Effector memory CD8-positive, alpha-beta T cell (primary cell): ENCODE data around the gene TMEM272.

Experiments
- ATAC-seq: fragments of 150-1000 bp; cut with Tn5 transposase; replicated peaks from 2 replicates; pipeline ENCODE4 v1.10.0; 2021; ENCODE audit warnings: mild to moderate bottlenecking, moderate library complexity
- DNase-seq, 3 experiments: peaks; one replicate each; pipeline ENCODE4 v3.0.0; 2021
- H3K27ac Mint-ChIP-seq, 2 donors: one replicate each; pipeline ENCODE4 v1.8.0; 2022; ENCODE audit warnings: mild to moderate bottlenecking in 2 of 2, mixed read lengths in 2 of 2, moderate library complexity in 2 of 2
- H3K27me3 Mint-ChIP-seq, 2 donors: one replicate each; pipeline ENCODE4 v1.8.0; 2022; ENCODE audit warnings: mixed read lengths in 2 of 2
- H3K36me3 Mint-ChIP-seq: one replicate; pipeline ENCODE4 v1.8.0; 2022; ENCODE audit warnings: mild to moderate bottlenecking, moderate library complexity, mixed read lengths; ENCODE audit not compliant: insufficient read depth
- H3K4me1 Mint-ChIP-seq, 2 donors: one replicate each; pipeline ENCODE4 v1.8.0; 2022; ENCODE audit warnings: low read depth in 2 of 2, mixed read lengths in 2 of 2
- H3K4me3 Mint-ChIP-seq, 2 donors: one replicate each; pipeline ENCODE4 v1.8.0; 2022; ENCODE audit warnings: mild to moderate bottlenecking in 2 of 2, mixed read lengths in 2 of 2, moderate library complexity in 2 of 2
- H3K9me3 Mint-ChIP-seq, 2 donors: one replicate each; pipeline ENCODE4 v1.8.0; 2022; ENCODE audit warnings: mixed read lengths in 2 of 2

TMEM272 gene

DNA sequence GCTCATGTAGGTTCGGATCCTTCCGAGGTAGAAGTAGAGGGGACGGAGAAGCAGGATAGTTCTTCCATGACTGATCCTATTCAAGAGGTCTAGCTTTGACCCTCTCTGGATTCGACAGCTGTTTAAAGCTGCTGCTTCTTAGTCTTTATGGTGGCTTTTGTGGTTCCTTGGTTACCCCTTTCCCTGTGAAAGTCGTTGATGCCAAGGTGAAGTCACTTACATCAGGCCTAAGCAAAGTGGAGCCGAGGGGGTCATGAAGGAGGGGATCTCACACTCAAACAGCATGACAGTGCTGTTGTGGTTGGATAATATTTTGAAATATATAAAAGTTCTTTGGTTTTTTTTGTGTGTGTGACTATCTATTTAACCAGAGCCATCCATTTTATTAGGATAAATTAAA, 24.9 kb upstream of the TMEM272 start:
- H3K4me1 Mint-ChIP-seq: no peaks in the 10 kb centered on the region
- ATAC-seq (no peak), DNase-seq (no peak)
- no peaks in the 10 kb centered on the region for H3K9me3 Mint-ChIP-seq
- H3K27ac Mint-ChIP-seq: no peak overlapping the region
- H3K27me3 Mint-ChIP-seq: peaks cover 6 to 28% of the 10 kb centered on the region in 2 donors
- no peaks in the 10 kb centered on the region for H3K36me3 Mint-ChIP-seq
- no peak overlapping the region for H3K4me3 Mint-ChIP-seq

DNA sequence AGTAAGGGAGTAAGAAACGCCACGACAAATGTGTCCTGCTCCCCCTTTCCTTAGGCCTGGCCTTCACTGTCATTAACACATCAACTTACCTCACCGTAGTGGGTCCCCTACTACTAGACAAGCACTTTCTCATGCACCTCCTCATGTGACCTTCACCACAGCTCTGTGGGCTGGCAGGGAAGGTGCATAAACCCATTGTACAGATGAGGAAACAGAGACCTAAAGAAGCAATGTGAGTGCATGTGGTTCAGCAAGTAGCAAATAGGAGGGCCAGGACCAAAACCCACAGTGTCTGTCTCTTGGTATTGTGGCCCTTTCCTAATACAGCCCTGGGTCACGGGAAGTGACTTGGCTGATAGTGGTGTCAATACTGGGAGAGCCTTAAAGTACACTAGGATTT, 22.1 kb upstream of the TMEM272 start:
- no peak overlapping the region for H3K4me3 Mint-ChIP-seq
- no peak for ATAC-seq

DNA sequence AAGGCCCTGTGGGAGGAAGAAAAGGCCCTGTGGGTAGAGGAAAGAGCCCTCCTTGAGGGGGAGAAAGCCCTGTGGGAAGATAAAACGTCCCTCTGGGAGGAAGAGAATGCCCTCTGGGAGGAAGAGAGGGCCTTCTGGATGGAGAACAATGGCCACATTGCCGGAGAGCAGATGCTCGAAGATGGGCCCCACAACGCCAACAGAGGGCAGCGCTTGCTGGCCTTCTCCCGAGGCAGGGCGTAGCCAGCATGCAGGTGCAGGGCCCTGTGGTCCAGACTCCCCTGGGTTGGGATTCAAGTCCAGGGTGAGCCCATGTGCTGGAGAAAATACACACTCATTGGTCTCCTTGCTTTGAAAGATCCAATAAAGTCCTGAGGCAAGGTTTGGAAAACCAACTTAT, 20.9 kb upstream of the TMEM272 start:
- Mint-ChIP-seq H3K27ac (no peak overlapping the region), H3K4me3 (no peak overlapping the region), H3K27me3 (peaks cover 6 to 31% of the 10 kb centered on the region in 2 donors), H3K36me3 (no peaks in the 10 kb centered on the region), H3K9me3 (no peaks in the 10 kb centered on the region), H3K4me1 (no peaks in the 10 kb centered on the region)
- ATAC-seq (no peak), DNase-seq (no peak)

More for the DNA sequence above, 22.1 kb upstream of the TMEM272 start:
- Mint-ChIP-seq H3K9me3 (no peaks in the 10 kb centered on the region), H3K4me1 (no peaks in the 10 kb centered on the region), H3K27ac (no peak overlapping the region), H3K27me3 (peaks cover 6 to 31% of the 10 kb centered on the region in 2 donors), H3K36me3 (no peaks in the 10 kb centered on the region)
- DNase-seq: no peak

DNA sequence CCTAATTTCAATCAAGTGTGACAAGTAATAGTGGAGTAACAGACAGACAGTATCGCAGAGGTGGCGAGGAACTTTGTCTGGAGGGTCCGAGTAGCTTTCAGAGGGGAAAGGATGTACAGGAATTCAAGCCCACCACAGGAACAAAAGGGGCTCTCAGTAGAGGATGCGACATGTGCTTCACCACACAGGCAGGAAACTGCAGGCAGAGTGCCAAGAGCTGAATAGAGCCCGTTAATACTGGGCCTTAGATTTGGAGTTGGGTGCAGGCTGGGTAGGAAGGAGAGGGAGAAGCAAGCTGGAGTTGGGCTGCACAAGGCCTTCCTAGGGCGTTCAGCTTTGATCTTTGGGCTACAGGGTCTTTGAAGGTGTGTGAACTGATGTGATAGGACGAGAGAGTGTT, 18.0 kb upstream of the TMEM272 start:
- no peaks in the 10 kb centered on the region for H3K36me3 Mint-ChIP-seq
- no peak overlapping the region for H3K27ac Mint-ChIP-seq
- DNase-seq: no peak
- no peaks in the 10 kb centered on the region for H3K4me1 Mint-ChIP-seq
- no peak for ATAC-seq
- no peaks in the 10 kb centered on the region for H3K9me3 Mint-ChIP-seq
- peaks cover 0 to 20% of the 10 kb centered on the region in 2 donors for H3K27me3 Mint-ChIP-seq
- H3K4me3 Mint-ChIP-seq: no peak overlapping the region

DNA sequence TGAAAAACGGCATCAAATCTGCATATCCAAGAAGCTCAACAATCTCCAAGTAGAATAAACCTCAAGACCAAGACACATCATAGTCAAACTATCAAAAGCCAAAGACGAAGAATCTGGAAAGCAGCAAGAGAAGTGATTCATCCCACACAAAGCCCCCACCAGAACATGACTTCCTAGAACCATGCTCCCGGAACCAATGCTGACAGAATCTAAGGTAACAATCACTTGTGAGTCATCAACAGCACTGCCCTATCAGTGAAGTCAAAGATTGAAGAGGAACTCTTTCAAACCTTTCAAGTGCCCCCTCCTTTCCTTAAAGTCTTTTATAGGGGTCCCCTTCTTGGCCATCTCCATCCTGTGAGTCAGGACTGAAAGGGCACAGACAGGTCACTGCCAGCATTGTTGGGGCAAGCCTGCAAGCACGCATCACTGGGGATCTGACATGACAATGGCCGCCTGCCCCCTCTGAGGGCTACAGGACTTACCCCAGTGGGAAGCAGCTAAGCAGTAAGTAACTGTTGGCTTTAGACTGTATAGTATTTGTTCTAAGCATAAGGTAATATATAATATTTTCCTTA, 16.8 kb upstream of the TMEM272 start, which contains the start of gene CCDC70:
Gene CCDC70 (plus strand): TSS at position 247 of the 578 bp plus-strand sequence. CDS start 3,443 bp downstream, outside the sequence.
- Mint-ChIP-seq H3K27ac (no peak within 1 kb of the TSS), H3K4me1 (no peaks in the 10 kb centered on the region), H3K27me3 (peaks cover 0 to 12% of the 10 kb centered on the region in 2 donors), H3K36me3 (no peaks in the 10 kb centered on the region), H3K9me3 (no peaks in the 10 kb centered on the region), H3K4me3 (no peak within 1 kb of the TSS)
- ATAC-seq: no peak
- no peak for DNase-seq

DNA sequence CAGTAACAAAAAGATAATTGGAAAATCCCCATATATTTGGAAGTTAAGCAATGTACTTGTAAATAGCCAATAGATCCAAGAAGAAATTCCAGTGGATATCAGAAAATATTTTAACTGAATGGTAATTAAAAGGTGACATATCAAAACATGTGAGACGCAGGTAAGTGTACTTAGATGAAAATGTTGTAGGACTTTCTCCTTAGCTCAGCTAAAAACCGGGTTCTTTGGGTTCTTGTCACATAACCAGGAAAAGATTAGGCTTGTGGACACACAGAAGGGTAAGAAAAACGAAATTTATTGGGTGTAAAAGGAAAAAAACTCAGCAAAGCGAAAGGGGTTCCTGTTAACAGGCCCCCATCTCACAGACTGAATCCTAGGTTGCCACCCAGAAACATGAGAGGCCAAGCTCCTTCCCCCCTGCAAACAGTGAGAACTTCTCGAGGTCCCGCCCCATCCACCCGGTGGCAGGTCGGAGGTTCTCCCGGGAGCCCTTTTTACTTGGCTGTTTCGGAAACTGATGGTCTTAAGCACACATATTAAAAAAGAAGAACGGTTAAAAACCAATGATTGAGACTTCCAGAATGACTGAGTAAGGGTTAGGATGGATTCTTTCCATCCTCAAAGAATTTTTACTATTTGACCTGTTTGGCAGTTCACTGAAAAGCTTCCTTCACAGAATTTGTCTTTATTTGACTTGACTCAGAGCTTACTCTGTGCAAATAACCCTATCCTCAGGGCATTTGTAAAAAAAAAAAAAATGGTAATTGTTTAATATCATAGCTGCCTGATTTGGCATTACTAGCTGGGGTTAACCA, 13.7 kb upstream of the TMEM272 start:
- Mint-ChIP-seq H3K9me3 (no peaks in the 10 kb centered on the region), H3K36me3 (no peaks in the 10 kb centered on the region), H3K27ac (no peak overlapping the region), H3K4me3 (no peak overlapping the region), H3K27me3 (peaks cover 10 to 24% of the 10 kb centered on the region in 2 donors), H3K4me1 (no peaks in the 10 kb centered on the region)
- ATAC-seq: no peak
- no peak for DNase-seq

DNA sequence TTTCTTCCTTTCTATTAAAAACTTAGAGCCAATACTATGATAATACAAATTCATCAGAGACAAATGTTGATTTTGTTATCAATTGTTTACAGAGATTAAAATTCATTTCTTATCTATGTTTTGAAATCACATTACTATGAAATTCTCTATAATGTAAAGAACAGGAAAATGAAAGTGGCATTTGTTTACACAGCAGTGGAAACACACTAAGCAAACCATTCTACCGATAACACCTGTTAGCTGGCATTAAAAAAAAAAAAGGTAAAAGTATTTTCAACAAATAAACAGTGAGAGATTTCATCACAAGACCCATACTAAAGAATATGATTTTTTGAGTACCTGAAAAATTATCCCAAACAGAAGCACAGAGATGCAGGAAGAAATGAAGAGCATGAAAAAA, 12.0 kb upstream of the TMEM272 start:
- Mint-ChIP-seq H3K36me3 (no peaks in the 10 kb centered on the region), H3K9me3 (no peaks in the 10 kb centered on the region), H3K27ac (no peak overlapping the region), H3K27me3 (peaks cover 13 to 29% of the 10 kb centered on the region in 2 donors), H3K4me1 (no peaks in the 10 kb centered on the region), H3K4me3 (no peak overlapping the region)
- DNase-seq: no peak
- ATAC-seq: no peak

DNA sequence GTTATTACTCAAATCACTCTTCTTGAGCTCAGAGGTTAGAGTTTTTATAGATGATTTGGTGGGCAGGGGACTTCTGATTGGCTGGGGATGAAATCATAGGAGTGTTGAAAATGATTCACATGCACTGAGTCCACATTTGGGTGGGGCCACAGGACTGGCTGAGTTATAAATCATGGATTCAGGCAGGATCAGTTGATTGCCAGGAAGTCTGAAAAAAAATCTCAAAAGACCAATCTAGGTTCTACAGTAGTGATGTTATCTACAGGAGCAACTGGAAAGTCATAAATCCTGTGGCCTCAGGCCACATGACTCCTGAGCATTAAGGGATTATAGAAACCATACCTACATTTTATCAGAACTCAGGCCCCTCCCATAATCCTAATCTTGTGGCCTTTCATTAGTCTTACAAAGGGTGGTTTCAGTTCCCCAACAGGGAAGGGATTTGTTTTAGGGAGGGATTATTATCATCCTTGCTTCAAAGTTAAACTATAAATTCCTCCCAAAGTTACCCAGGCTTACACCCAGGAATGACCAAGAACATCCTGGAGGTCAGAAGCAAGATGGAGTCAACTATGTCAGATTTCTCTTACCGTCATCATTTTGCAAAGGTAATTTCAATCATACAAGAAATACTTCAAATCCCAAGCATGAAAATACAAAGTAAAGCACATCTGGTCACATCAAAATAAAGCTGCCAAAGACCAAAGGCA, 11.2 kb upstream of the TMEM272 start:
- no peak overlapping the region for H3K4me3 Mint-ChIP-seq
- H3K27me3 Mint-ChIP-seq: peaks cover 21 to 32% of the 10 kb centered on the region in 2 donors
- H3K27ac Mint-ChIP-seq: no peak overlapping the region
- ATAC-seq (no peak), DNase-seq (no peak)
- no peaks in the 10 kb centered on the region for H3K4me1 Mint-ChIP-seq
- no peaks in the 10 kb centered on the region for H3K36me3 Mint-ChIP-seq
- H3K9me3 Mint-ChIP-seq: no peaks in the 10 kb centered on the region

DNA sequence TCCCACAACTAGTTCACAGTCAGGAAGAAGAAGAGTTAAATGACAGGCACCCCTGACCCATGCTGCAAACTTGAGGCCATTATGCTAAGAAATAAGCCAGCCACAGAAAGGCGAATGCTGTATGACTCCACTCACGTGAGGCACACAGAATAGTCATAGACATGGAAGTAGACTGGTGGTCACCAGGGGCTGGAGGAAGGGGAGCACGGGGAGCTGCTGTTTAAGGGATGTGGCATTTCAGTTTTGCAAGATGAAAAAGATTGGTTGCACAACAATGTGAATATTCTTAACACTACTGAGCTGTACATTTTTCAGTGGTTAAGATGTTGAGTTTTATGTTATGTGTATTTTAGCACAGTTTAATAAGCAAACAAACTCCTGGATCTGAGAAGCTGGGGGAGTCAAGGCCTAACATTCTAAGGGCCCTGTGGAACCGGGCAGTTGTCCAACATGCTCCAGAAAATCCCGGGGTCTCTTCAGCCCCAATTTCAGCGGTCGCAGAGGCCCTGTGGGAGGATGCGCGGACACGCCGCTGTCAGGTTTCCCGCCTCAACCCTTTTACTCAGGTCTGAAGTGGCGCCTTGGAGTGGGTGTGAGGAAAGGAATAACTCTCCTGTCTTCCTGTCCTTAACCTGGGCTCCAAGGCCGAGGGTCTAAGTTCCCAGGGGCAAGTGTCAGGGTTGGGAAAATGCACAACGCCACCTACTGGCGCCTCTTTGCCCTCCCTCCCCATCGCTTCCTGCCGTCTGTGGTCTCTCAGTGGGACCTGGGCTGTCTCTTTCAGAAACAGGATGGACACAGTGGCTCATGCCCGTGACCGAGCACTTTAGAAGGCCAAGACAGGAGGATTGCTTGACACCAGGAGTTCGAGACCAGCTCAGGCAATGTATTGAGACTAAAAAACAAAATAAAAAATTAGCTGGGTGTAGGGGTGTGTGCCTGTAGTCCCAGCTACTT, 4.4 kb upstream of the TMEM272 start:
- no peak overlapping the region for H3K4me3 Mint-ChIP-seq
- H3K9me3 Mint-ChIP-seq: no peaks in the 10 kb centered on the region
- peaks cover 5% of the 10 kb centered on the region in 2 donors for H3K4me1 Mint-ChIP-seq
- H3K27ac Mint-ChIP-seq: no peak overlapping the region
- no peaks in the 10 kb centered on the region for H3K36me3 Mint-ChIP-seq
- DNase-seq (peak in 1 of 3 experiments; percentile 23), ATAC-seq (peak; percentile 51)
- H3K27me3 Mint-ChIP-seq: peaks cover 26 to 28% of the 10 kb centered on the region in 2 donors

DNA sequence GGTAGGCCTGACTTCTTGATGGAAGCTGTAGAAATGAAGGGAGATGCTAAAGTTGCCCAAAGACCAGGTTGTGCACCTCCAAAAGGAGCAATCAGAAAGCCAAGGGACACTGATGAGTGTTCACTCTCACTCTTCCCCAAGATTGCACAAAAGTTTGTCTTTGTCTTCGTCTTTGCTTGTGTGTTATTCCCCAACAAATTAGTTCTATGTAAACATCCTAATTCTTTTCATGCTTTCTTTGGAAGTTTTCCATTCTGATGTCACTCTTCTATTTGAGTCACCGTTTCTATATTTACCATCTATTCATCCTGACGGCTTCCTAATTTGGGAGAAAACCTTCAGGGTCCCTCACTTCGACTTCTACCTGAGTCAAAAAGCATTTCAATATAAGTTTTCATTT, 3.7 kb upstream of the TMEM272 start:
- Mint-ChIP-seq H3K36me3 (no peaks in the 10 kb centered on the region), H3K4me1 (peaks cover 5% of the 10 kb centered on the region in 2 donors), H3K4me3 (no peak overlapping the region), H3K27ac (no peak overlapping the region), H3K9me3 (no peaks in the 10 kb centered on the region), H3K27me3 (peaks cover 24 to 29% of the 10 kb centered on the region in 2 donors)
- no peak for ATAC-seq
- DNase-seq: no peak

DNA sequence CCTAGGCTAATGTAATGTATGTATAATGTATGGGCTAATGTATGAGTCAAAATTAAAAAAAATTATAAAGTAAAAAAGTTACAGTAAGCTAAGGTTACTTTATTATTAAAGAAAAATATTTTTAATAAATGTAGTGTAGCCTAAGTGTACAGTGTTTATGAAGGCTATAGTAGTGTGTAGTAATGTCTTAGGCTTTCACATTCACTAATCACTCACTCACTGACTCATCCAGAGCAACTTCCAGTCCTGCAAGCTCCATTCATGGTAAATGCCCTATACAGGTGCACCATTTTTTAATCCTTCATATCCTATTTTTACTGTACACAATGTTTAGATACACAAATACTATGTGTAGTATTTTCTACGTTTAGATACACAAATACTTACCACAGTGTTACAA, 1.8 kb upstream of the TMEM272 start:
- Mint-ChIP-seq H3K36me3 (no peaks in the 10 kb centered on the region), H3K9me3 (no peaks in the 10 kb centered on the region), H3K27ac (no peak overlapping the region), H3K4me1 (peaks cover 5% of the 10 kb centered on the region in 2 donors), H3K4me3 (no peak overlapping the region), H3K27me3 (peaks cover 18 to 25% of the 10 kb centered on the region in 2 donors)
- DNase-seq: no peak
- no peak for ATAC-seq

DNA sequence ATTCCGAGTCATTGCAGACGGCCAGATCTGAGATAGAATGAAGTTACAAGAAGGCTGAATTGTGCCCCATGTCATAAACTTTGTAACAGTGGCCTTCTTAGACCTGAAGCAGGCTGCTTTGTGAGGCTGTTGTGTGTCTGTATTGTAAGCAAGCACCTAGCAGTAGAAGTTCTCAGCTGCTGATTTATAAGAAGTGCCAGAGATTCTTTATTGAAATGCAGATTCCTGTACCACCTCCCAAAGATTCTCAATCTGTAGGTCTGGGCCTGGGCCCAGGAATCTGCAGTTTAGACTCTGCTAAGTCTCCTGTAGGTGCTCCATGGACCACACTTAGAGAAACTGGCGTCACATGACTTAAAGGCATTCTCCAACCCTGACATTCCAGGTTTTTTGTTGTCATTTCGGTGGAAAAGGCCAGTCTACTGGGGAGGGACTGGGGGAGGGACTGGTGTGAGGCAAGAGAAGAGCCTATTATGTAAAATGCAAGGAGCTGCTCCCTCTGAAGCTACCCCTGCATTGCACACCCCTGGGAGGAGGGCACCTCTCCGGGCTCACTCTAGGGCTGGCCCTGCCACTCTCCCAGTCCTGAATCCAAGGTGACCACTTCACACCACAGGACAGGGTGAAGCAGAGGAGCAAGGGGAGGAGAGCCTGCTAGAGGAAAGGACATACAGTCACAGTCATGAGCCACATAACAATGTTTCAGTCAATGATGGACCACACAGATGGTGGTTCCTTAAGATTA, 769 bp upstream of the TMEM272 start:
- H3K27me3 Mint-ChIP-seq: peaks cover 11 to 14% of the 10 kb centered on the region in 2 donors
- no peaks in the 10 kb centered on the region for H3K9me3 Mint-ChIP-seq
- ATAC-seq (no peak), DNase-seq (no peak)
- H3K4me3 Mint-ChIP-seq: no peak overlapping the region
- H3K36me3 Mint-ChIP-seq: no peaks in the 10 kb centered on the region
- no peak overlapping the region for H3K27ac Mint-ChIP-seq
- peaks cover 5% of the 10 kb centered on the region in 2 donors for H3K4me1 Mint-ChIP-seq
